GM19397 (cell line): ENCODE measurements around the gene ARSB.
"Not testable (repeated sequence)": the region's sequence is repeated elsewhere in the genome, so short reads cannot be mapped to it uniquely, and the experiment has no call there.

Experiments
- ATAC-seq: cut with Tn5 transposase; IDR thresholded peaks from one replicate; pipeline ENCODE4 v1.9.1; 2021; ENCODE audit warnings: mild to moderate bottlenecking, moderate library complexity; ENCODE audit not compliant: unreplicated experiment

The ARSB gene

GRCh38 chr5:78785454-78785853, 199.7 kb downstream of the ARSB start:
- ATAC-seq, result no peak

DNA sequence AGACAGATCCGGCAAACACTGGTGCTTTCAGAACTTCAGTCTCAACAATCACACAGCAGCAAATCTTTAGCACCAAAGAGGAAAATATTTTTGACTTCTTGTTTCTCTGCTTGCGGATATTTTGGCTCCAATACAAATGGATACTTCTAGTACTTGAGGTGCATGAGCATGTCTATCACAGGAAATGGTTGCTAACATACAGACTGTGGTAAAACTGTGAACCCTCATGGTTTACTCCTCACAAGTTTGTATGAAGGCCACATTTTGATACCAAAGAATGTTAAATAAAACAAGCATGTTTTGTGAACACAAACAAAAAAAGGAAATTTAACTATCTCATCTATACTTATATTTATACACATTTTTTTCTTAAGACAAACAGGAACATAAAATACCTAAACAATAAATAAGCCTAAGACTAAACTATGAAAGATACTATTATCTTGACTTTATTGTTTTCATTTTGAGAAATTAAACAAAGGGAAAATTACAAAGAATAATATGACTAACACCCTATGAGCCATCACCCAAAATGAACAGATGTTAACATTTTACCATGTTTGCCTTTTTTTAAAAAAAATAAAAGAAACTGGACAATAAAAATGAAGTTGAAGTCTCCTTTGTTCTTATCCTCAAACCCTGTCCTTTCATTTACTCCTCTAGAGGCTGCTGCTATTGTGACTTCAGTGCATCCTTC, 201.5 kb downstream of the ARSB start:
- ATAC-seq, result no peak

GRCh38 chr5:78782728-78783127, 202.4 kb downstream of the ARSB start:
- ATAC-seq, result no peak

- ATAC-seq, result no peak
Observed at GRCh38 chr5:78781611-78782286, 203.4 kb downstream of the ARSB start.

DNA sequence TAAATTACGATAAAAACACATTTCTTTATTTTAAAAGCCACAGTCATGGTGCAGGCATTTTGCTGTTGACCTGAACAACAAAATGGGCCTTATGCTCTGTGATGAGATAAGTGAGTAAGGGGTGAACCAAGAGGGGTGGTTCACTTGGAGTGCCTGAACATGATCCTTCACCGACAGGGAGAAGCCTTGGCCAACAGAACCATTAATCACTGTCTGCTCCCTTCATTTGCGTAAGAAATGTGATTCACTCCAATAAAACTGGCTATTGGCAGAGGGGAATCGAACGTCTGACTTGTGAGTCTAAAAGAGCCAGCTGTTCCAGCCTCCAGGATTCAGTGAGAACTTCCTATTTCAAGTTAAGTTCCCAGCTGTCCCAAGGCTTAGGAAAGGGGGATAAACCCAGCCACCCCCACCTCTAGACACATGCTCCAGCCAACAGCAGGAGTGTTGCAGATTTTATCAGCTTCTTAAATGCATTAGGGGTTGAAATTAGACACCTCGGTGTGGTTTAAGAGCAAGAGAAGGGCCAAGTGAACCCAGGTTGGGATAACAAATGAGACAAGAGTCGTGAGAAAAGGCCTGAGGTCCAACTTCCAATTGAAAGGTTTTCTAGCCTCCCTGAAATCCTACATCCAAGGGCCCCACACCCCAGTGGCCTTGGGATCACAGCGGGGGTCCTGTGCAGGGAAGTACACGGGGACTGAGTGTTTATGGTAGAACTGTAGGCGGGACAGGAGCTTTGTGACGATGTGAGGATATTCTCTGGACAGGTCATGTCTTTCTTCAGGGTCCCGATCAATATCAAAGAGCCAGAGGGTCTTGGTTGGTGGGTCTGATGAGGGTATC, 205.1 kb downstream of the ARSB start:
- ATAC-seq, result no peak

GRCh38 chr5:78779262-78779661, 205.8 kb downstream of the ARSB start:
- ATAC-seq, result no peak

GRCh38 chr5:78778538-78778937, 206.6 kb downstream of the ARSB start:
- ATAC-seq, result no peak

DNA sequence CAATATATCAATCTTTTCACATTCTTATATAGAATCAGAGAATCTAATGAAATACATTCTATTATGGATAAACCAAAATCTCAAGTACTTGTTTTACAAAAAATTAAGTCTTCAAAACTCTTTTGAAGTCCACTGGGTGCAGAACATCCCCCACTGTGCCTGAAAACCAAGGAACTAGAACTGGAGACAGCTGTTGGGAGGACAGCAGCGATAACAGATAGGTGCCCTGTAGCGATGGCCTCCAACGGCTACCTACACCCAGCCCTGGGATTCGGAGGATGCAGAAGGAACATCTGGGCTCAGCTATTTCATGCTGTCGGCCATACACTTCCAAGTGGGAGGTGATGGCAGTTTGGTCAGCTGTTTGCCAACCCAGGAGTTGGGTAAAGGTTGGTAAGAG, 207.2 kb downstream of the ARSB start:
- ATAC-seq, result no peak

DNA sequence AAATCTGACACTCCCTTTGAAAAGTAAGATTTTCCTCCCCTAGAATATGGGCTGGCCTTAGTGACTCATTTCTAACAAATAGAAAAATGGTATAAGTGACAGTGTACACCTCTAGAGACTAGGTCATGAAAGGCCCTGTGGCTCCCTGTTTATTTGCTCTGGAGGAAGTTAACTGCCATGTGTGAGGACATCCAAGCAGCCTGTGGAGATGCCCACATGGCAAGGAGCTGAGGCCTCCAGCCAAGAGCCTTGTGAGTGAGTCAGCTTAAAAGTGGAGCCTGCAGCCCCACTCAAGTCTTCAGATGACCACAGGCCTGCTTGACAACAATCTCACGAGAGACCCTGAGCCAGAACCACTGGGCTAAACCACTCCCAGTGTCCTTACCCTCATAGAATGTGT, 208.5 kb downstream of the ARSB start:
- no peak for ATAC-seq

DNA sequence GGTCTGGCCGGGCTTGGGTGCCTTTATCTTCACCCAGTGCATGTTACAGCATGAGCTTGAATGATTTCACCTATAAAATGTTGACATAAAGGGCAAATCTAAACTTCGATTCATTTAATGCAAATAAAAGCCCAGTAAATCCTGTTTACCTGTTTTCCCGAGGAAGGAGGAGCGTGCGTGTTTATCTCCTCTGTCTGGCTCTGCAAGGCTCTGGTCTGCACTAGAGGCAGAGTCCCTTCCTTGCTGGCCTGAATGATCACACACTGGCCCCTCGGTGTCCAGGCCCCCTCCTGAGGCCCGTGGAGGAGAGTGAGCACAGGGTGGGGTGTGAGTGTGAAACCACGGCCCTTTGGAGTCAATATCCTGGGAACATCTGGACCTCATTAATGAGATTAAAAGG, 211.5 kb downstream of the ARSB start:
- ATAC-seq, result no peak

- ATAC-seq, result no peak
Observed at GRCh38 chr5:78771260-78772205, 213.6 kb downstream of the ARSB start.

GRCh38 chr5:78768781-78769380, 216.2 kb downstream of the ARSB start:
- no peak for ATAC-seq

- no peak for ATAC-seq
Observed at GRCh38 chr5:78766412-78766762, 218.7 kb downstream of the ARSB start.

DNA sequence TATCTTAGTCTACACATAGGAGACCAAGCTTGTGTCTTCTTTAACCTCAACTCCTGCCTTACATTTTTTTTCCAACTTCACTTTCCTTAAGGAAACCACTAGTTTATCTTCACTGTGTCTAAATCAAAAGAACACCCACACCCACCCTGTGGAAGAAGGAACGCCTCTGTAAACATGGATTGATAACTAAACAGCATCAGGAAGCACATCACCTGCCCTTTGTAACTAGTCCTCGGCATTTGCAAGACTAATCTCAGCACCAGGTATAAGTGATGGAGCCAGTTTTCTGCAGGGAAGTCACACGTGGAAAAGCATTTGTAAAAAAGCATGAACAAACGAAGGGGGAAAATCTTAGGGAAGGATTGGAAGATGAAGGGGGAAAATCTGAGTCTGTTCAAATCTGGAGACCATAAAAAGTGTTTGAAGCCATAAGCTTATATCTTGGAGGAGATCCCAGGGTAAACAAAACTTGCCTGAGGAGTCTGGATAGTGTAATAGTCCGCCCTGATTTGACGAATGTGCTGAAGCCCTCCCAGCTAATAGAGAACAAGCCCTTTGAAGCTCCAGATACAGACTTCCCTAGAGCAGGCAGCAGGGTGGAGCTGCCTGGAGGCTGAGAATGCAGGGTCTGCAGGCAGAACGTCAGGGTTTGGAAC, 219.2 kb downstream of the ARSB start:
- ATAC-seq, result no peak

DNA sequence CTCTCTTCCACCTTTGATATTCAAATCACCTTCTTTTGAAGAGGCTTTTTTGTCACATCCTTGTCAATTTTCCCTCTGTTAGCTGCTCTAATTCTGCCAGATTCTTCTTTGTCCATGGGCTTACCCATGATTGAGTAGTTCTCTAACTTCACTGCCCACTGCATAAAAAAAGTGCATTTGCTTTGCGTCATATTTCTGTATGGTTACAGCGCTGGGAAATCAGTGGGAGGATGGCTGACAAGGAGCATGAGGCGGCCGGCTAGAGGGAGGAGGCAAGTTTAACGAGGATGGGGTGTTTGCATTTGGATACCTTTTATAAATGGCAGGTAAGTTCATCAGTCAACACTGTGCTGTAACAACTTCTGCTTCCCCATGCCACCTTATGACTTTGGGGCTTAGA, 220.0 kb downstream of the ARSB start:
- ATAC-seq, result no peak

DNA sequence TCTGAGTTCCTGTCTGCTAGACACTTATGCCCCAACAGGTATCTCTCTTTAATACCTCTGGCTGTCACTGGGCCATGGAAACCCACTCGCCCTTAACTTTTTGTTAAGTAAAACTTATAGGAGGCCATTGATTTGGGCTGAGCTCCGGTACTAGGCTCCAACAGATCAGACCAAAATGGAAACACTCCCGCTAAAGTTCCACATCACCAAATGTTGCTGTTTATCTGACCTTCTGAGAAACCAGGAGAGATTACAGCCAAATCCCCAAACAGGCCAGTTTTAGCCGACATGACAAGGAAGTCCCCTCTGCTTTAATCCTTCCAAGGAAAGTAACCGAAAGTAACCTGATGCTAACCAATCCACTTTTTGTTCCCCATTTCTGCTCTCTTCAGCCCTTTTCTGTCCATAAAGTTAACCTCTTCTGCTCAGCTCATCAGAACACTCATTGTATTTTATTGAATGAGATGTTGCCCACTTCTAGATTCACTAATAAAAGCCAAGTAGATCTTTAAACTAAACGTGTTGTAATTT, 221.4 kb downstream of the ARSB start:
- no peak for ATAC-seq

DNA sequence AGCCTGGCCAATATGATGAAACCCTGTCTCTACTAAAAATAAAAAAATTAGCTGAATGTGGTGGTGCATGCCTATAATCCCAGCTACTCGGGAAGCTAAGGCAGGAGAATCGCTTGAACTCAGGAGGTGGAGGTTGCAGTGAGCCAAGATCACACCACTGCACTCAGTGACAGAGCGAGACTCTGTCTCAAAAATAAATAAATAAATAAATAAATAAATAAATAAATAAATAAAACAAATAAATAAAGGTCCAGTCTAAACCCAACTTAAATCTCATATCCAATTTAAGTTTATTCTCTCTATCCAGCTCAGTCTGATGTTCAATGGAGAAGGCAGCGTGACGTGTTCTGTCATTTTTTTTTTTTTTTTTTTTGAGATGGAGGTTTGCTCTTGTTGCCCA, 222.4 kb downstream of the ARSB start:
- not testable (repeated sequence) for ATAC-seq

- no peak for ATAC-seq
Observed at GRCh38 chr5:78761840-78762239, 223.3 kb downstream of the ARSB start.

DNA sequence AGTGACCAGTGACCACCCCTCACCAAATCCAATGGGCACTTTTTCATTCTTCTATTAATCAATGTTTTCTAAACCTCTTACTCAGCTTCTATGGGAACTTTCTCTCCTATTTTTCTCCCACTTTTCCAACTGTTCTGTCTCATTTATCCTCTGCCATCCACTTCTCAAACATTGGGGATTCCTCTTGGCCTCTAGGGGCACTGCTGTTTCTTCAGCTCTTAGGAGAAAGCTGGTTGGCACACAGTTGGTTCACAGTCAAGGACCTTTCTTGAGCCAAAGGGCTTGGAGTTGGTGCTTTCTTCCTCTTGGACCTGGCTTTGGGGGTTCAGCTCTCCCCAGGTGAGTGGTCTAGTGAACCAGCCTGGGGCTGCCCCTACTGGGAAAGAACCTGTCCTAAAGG, 224.3 kb downstream of the ARSB start:
- no peak for ATAC-seq

GRCh38 chr5:78760366-78760765, 224.7 kb downstream of the ARSB start:
- no peak for ATAC-seq
